Central memory CD4-positive, alpha-beta T cell (primary cell): ENCODE measurements around the gene RGS11.
"Not testable (repeated sequence)": the region's sequence is repeated elsewhere in the genome, so short reads cannot be mapped to it uniquely, and the experiment has no call there.

Experiments used
- DNase-seq: peaks from one replicate; pipeline ENCODE4 v3.0.0; 2022

RGS11 gene

GRCh38 chr16:279531-279930, 3.8 kb upstream of the RGS11 start:
- DNase-seq = no peak

GRCh38 chr16:278863-279366, 3.2 kb upstream of the RGS11 start:
- DNase-seq = peak; percentile 54

- no peak for DNase-seq
These were observed 808 bp upstream of the RGS11 start for GRCh38 chr16:276426-277077.

GRCh38 chr16:275041-275641, 603 bp downstream of the RGS11 start:
- DNase-seq = no peak

GRCh38 chr16:273547-274421, 2.0 kb downstream of the RGS11 start:
- no peak for DNase-seq

- DNase-seq = no peak
These were observed 2.9 kb downstream of the RGS11 start for GRCh38 chr16:272633-273546.

GRCh38 chr16:270381-271255, 5.1 kb downstream of the RGS11 start:
- no peak for DNase-seq

GRCh38 chr16:269061-269796, 6.5 kb downstream of the RGS11 start:
- DNase-seq = no peak

- no peak for DNase-seq
These were observed 7.3 kb downstream of the RGS11 start for GRCh38 chr16:268141-269053.

GRCh38 chr16:267562-267961, 8.2 kb downstream of the RGS11 start:
- not testable (repeated sequence) for DNase-seq

- DNase-seq = no peak
These were observed 9.2 kb downstream of the RGS11 start for GRCh38 chr16:266258-267164.

GRCh38 chr16:265711-266110, 10.0 kb downstream of the RGS11 start:
- no peak for DNase-seq

GRCh38 chr16:265002-265529, 10.7 kb downstream of the RGS11 start:
- no peak for DNase-seq

GRCh38 chr16:264440-264951, 11.2 kb downstream of the RGS11 start:
- no peak for DNase-seq

GRCh38 chr16:263944-264343, 11.8 kb downstream of the RGS11 start:
- no peak for DNase-seq

- no peak for DNase-seq
These were observed 12.5 kb downstream of the RGS11 start for GRCh38 chr16:263182-263774.

- DNase-seq = no peak
These were observed 13.5 kb downstream of the RGS11 start for GRCh38 chr16:262121-262745.
